ENCODE measurements around the gene RPS25.

RPS25 gene

GRCh38 chr11:119012629-119013170, 5.4 kb downstream of the RPS25 start:
- no peak for TF ChIP-seq CTCF (IDR thresholded peaks at IDR 0.05; ENCODE audit: low read depth, low read length)
- no peak overlapping the region for H3K4me3 ChIP-seq (ENCODE audit: low read depth, low read length)

GRCh38 chr11:119011476-119012053, 6.6 kb downstream of the RPS25 start:
- no peak for TF ChIP-seq CTCF (IDR thresholded peaks at IDR 0.05; ENCODE audit: low read depth, low read length)
- H3K4me3 ChIP-seq (ENCODE audit: low read depth, low read length), result no peak overlapping the region

GRCh38 chr11:119006656-119007055, 11.5 kb downstream of the RPS25 start:
- TF ChIP-seq CTCF (IDR thresholded peaks at IDR 0.05; ENCODE audit: low read depth, low read length), result no peak
- no peak overlapping the region for H3K4me3 ChIP-seq (ENCODE audit: low read depth, low read length)

- TF ChIP-seq CTCF (IDR thresholded peaks at IDR 0.05; ENCODE audit: low read depth, low read length), result no peak
- H3K4me3 ChIP-seq (ENCODE audit: low read depth, low read length), result no peak overlapping the region
These were observed 17.2 kb downstream of the RPS25 start for GRCh38 chr11:119000906-119001305.

- peak overlapping the region; percentile 89 for H3K4me3 ChIP-seq (ENCODE audit: low read depth, low read length)
- TF ChIP-seq CTCF (IDR thresholded peaks at IDR 0.05; ENCODE audit: low read depth, low read length), result no peak
These were observed 19.3 kb downstream of the RPS25 start for GRCh38 chr11:118998822-118999221.

GRCh38 chr11:118998388-118998717, 19.8 kb downstream of the RPS25 start:
- TF ChIP-seq CTCF (IDR thresholded peaks at IDR 0.05; ENCODE audit: low read depth, low read length), result no peak
- H3K4me3 ChIP-seq (ENCODE audit: low read depth, low read length), result peak overlapping the region; percentile 89

- TF ChIP-seq CTCF (IDR thresholded peaks at IDR 0.05; ENCODE audit: low read depth, low read length), result no peak
- peak within 1 kb of the TSS; percentile 89 for H3K4me3 ChIP-seq (ENCODE audit: low read depth, low read length)
These were observed 20.3 kb downstream of the RPS25 start, which contains the start of gene CENATAC for GRCh38 chr11:118997627-118998387. Gene CENATAC (plus strand): TSS chr11:118998138. CDS start chr11:118998198, 60 bp downstream.
